ENCODE results near the gene PCGF5. TPM values are rescaled to one million over a fixed set of nuclear protein-coding genes. Genes with fewer than 3 reads are reported as not detected.

Gene PCGF5
- total and polyA plus RNA-seq, 10 of the 15 experiments (the other 5 are each of a cell fraction or from before 2014, with no cell fraction given) = 33.2 to 79.7 (median 50.7) TPM

DNA sequence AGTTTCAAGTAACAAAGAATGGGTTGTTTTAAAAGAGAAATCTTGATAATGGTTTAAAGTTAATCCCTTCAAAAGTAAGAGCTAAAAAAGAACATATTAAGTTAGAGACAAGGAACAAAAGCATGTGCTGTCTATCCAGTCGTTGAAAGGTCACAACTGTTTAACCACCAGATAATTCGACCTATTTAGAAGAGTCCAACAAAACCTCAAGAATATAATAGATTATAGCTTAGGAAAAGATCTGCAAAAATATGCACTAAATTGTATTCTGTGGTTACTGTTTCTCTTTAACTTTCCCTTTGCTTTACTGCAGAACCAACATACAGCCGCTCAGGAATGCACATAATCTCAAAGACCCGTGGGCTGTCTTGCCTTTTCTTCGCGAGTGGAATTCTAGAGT is 74.9 kb downstream of the PCGF5 start:
- ChIA-PET SMC1A (ENCODE audit: uncharacterized antibody, unreplicated experiment) (interaction anchor here (1.0 to 2.7 kb wide), 11 partner anchors 12 to 394 kb away, joined by 3 to 18 read pairs (median 4); no protein-coding TSS in a partner anchor), POLR2A (no interaction called here), CTCF (interaction anchor here (1.3 to 5.5 kb wide), 6 partner anchors 12 to 384 kb away, joined by 5 to 35 read pairs (median 18); no protein-coding TSS in a partner anchor), RAD21 (ENCODE audit: unreplicated experiment) (interaction anchor here (1.1 to 3.8 kb wide), 4 partner anchors 45 to 618 kb away, joined by 3 to 18 read pairs (median 6); no protein-coding TSS in a partner anchor)
- Histone ChIP-seq H3K27me3 (replicated peaks in 1 of 2; ENCODE audit: control insufficient read depth in 2 of 2, insufficient read depth in 2 of 2, low read length in 1 of 2) (no peaks in the 10 kb centered on the region), H3K36me3 (ENCODE audit: control insufficient read depth in 2 of 2, insufficient read depth in 2 of 2, low read length in 1 of 2) (no peaks in the 10 kb centered on the region), H3K4me2 (ENCODE audit: control insufficient read depth, insufficient read depth) (no peak overlapping the region), H3K4me1 (ENCODE audit: control insufficient read depth, insufficient read depth, low read length) (peaks cover 5% of the 10 kb centered on the region; the same call in 1 of the 2 replicates), H3K4me3 (no peak overlapping the region), H3K27ac (ENCODE audit: control insufficient read depth, insufficient read depth) (no peak overlapping the region), H3K79me2 (ENCODE audit: control insufficient read depth, insufficient read depth, low read length) (no peaks in the 10 kb centered on the region), H3K9me3 (replicated peaks; ENCODE audit: control insufficient read depth, insufficient read depth, low read length) (no peaks in the 10 kb centered on the region), H2AFZ (ENCODE audit: control insufficient read depth, low read depth, low read length) (no peak overlapping the region), H3K9ac (ENCODE audit: control insufficient read depth, insufficient read depth, low read length) (no peak overlapping the region), H4K20me1 (ENCODE audit: control insufficient read depth, insufficient read depth) (no peaks in the 10 kb centered on the region)
- TF ChIP-seq SUPT20H (IDR thresholded peaks at IDR 0.05; ENCODE audit: borderline replicate concordance, control insufficient read depth, low read depth, low read length) = no peak
- BruUV-seq (replicated peaks) = no TSS peak
- in situ Hi-C loops (cut with MboI) = loop anchor here (5.0 kb wide), 2 partner anchors 347 to 627 kb away; partner anchors contain the start of gene BTAF1
- intact Hi-C loops (cut with micrococcal nuclease; ENCODE audit: unreplicated experiment) = loop anchor here (5.0 kb wide), 1 partner anchor 72 kb away; no protein-coding TSS in a partner anchor
- FAIRE-seq (no peak), DNase-seq (ENCODE audit: low read depth, low spot score) (no peak), ATAC-seq (no peak)
- 80% methylated on average over 6 of the region's 6 CpGs for WGBS (ENCODE audit: insufficient coverage, insufficient replicate concordance, low lambda C conversion rate, missing lambda C conversion rate)

DNA sequence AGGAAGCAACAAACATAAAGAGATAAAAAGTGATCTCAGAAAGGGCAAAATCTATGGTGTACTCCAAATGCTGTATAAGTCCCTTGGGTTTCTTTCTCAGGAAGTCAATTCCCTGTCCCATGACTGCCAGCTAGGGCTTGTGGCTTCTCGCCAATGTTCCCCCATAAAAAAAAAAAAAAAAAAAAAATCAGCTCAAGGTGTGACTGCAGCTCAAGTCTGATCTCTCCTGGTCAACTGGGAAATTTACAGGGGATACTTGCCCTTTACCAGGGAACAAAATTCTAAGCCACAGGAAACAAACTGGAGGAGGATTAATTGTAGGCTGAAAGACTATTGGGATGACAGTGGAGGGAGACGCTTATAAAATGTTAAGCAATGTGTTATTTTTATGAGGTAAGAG is 76.0 kb downstream of the PCGF5 start:
- H3K9ac ChIP-seq (ENCODE audit: control insufficient read depth, insufficient read depth, low read length) = no peak overlapping the region
- no TSS peak for BruUV-seq (replicated peaks)
- SMC1A ChIA-PET (ENCODE audit: uncharacterized antibody, unreplicated experiment) = interaction anchor here (0.6 to 2.7 kb wide), 11 partner anchors 11 to 418 kb away, joined by 3 to 18 read pairs (median 4); no protein-coding TSS in a partner anchor
- H4K20me1 ChIP-seq (ENCODE audit: control insufficient read depth, insufficient read depth) = no peaks in the 10 kb centered on the region
- in situ Hi-C loops (cut with MboI) = loop anchor here (5.0 kb wide), 2 partner anchors 346 to 626 kb away; partner anchors contain the start of gene BTAF1
- peak; percentile 33 for ATAC-seq
- peak overlapping the region; percentile 11; the same call in 1 of the 2 replicates for H2AFZ ChIP-seq (ENCODE audit: control insufficient read depth, low read depth, low read length)
- H3K27me3 ChIP-seq (replicated peaks in 1 of 2; ENCODE audit: control insufficient read depth in 2 of 2, insufficient read depth in 2 of 2, low read length in 1 of 2) = no peaks in the 10 kb centered on the region
- H3K27ac ChIP-seq (ENCODE audit: control insufficient read depth, insufficient read depth) = no peak overlapping the region
- CTCF ChIA-PET = interaction anchor here (0.6 to 5.5 kb wide), 22 partner anchors 8 to 616 kb away, joined by 3 to 35 read pairs (median 4); partner anchors contain the start of gene PPP1R3C
- intact Hi-C loops (cut with micrococcal nuclease; ENCODE audit: unreplicated experiment) = loop anchor here (2.0 to 5.0 kb wide), 2 partner anchors 71 to 386 kb away; no protein-coding TSS in a partner anchor
- no peaks in the 10 kb centered on the region for H3K36me3 ChIP-seq (ENCODE audit: control insufficient read depth in 2 of 2, insufficient read depth in 2 of 2, low read length in 1 of 2)
- peaks cover 5% of the 10 kb centered on the region; the same call in 1 of the 2 replicates for H3K4me1 ChIP-seq (ENCODE audit: control insufficient read depth, insufficient read depth, low read length)
- no peak overlapping the region for H3K4me3 ChIP-seq
- H3K9me3 ChIP-seq (replicated peaks; ENCODE audit: control insufficient read depth, insufficient read depth, low read length) = no peaks in the 10 kb centered on the region
- FAIRE-seq = peak; percentile 18
- POLR2A ChIA-PET = interaction anchor here (0.6 to 0.7 kb wide), 2 partner anchors 158 to 743 kb away, joined by 3 to 7 read pairs; no protein-coding TSS in a partner anchor
- no peaks in the 10 kb centered on the region for H3K79me2 ChIP-seq (ENCODE audit: control insufficient read depth, insufficient read depth, low read length)
- WGBS (ENCODE audit: insufficient coverage, insufficient replicate concordance, low lambda C conversion rate, missing lambda C conversion rate) = 0% methylated on average over 2 of the region's 2 CpGs
- no peak overlapping the region for H3K4me2 ChIP-seq (ENCODE audit: control insufficient read depth, insufficient read depth)
- DNase-seq (ENCODE audit: low read depth, low spot score) = no peak
- RAD21 ChIA-PET (ENCODE audit: unreplicated experiment) = interaction anchor here (0.6 to 3.8 kb wide), 13 partner anchors 46 to 546 kb away, joined by 3 to 32 read pairs (median 3); partner anchors contain the start of gene RPP30
- TF ChIP-seq, protein P1, sequence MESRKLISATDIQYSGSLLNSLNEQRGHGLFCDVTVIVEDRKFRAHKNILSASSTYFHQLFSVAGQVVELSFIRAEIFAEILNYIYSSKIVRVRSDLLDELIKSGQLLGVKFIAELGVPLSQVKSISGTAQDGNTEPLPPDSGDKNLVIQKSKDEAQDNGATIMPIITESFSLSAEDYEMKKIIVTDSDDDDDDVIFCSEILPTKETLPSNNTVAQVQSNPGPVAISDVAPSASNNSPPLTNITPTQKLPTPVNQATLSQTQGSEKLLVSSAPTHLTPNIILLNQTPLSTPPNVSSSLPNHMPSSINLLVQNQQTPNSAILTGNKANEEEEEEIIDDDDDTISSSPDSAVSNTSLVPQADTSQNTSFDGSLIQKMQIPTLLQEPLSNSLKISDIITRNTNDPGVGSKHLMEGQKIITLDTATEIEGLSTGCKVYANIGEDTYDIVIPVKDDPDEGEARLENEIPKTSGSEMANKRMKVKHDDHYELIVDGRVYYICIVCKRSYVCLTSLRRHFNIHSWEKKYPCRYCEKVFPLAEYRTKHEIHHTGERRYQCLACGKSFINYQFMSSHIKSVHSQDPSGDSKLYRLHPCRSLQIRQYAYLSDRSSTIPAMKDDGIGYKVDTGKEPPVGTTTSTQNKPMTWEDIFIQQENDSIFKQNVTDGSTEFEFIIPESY (IDR thresholded peaks at IDR 0.05) = no peak
- TF ChIP-seq, protein P2, sequence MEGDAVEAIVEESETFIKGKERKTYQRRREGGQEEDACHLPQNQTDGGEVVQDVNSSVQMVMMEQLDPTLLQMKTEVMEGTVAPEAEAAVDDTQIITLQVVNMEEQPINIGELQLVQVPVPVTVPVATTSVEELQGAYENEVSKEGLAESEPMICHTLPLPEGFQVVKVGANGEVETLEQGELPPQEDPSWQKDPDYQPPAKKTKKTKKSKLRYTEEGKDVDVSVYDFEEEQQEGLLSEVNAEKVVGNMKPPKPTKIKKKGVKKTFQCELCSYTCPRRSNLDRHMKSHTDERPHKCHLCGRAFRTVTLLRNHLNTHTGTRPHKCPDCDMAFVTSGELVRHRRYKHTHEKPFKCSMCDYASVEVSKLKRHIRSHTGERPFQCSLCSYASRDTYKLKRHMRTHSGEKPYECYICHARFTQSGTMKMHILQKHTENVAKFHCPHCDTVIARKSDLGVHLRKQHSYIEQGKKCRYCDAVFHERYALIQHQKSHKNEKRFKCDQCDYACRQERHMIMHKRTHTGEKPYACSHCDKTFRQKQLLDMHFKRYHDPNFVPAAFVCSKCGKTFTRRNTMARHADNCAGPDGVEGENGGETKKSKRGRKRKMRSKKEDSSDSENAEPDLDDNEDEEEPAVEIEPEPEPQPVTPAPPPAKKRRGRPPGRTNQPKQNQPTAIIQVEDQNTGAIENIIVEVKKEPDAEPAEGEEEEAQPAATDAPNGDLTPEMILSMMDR (IDR thresholded peaks at IDR 0.05 in 2 of 3, conservative IDR thresholded peaks at IDR 0.05 in 1 of 3; ENCODE audit: control insufficient read depth in 2 of 3, extremely low read depth in 1 of 3, insufficient read depth in 1 of 3, low read depth in 3 of 3, low read length in 3 of 3) = peak; percentile 34 to 46 (median 38); a peak in 4 of 6 replicates
- TF ChIP-seq BMI1 (IDR thresholded peaks at IDR 0.05; ENCODE audit: borderline replicate concordance) = no peak
- TF ChIP-seq POLR2A (IDR thresholded peaks at IDR 0.05; ENCODE audit: low read depth, low read length) = no peak
- no peak for TF ChIP-seq BACH1 (IDR thresholded peaks at IDR 0.05; ENCODE audit: borderline replicate concordance)
- TF ChIP-seq NBN (IDR thresholded peaks at IDR 0.05) = no peak
- TF ChIP-seq DPF2 (IDR thresholded peaks at IDR 0.05) = no peak
- no peak for TF ChIP-seq NFYB (IDR thresholded peaks at IDR 0.05; ENCODE audit: insufficient read depth, low read depth, low read length)
- TF ChIP-seq, protein P3, sequence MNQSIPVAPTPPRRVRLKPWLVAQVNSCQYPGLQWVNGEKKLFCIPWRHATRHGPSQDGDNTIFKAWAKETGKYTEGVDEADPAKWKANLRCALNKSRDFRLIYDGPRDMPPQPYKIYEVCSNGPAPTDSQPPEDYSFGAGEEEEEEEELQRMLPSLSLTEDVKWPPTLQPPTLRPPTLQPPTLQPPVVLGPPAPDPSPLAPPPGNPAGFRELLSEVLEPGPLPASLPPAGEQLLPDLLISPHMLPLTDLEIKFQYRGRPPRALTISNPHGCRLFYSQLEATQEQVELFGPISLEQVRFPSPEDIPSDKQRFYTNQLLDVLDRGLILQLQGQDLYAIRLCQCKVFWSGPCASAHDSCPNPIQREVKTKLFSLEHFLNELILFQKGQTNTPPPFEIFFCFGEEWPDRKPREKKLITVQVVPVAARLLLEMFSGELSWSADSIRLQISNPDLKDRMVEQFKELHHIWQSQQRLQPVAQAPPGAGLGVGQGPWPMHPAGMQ (IDR thresholded peaks at IDR 0.05; ENCODE audit: borderline replicate concordance) = no peak
- no peak for TF ChIP-seq KLF5 (IDR thresholded peaks at IDR 0.05; ENCODE audit: partially characterized antibody)

Measured in GM12878 (cell line).